OCI-LY3 (cell line): ENCODE measurements around the gene PDCD6IP.

Source experiments
- EZH2phosphoT487 ChIP-seq: fragments of 200-600 bp; shearing (Covaris generic); IDR thresholded peaks from 2 replicates; pipeline ENCODE4 v1.6.1; 2018; ENCODE audit warnings: antibody characterized with exemption, mixed run types, low read depth
- TF ChIP-seq, protein P1 (sequence below): fragments of 200-600, 300-600 bp; sonication (generic); IDR thresholded peaks from 2 replicates; pipeline ENCODE4 v1.5.1; 2014; ENCODE audit warnings: antibody characterized with exemption, low read length, low read depth

DNA sequence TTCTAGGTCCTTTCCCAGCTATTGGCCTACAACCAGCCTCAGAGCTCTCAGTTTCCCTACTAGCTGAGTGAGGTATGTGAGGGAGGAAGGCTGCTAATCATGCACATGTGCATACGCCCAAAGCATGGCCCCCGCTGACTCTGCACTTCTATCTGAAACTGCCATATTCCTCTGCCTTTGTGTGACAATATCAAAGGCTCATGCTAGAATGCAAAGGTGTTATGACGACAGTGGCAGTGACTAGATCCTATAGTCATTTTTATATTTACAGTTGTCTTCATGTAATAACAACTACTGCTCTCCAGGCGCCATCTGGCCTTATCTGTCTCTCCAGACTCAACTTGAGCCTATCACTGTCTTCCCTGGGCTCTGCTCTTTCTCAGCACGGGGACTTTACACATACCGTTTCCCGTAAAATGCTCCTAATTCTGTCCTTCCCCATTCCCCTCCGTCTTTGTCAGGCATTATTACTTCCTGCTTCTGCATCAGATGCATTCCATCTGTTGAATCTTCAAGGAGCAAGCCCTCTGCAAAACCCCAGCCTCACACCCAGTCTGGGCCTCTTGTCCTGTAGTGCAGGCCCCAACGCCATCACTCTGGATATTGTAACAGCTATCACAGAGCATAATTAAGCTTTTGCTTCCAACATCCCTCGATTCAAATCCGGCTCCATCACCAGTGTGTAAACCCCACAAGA lies 102.5 kb downstream of the PDCD6IP start:
- TF ChIP-seq, protein P1, sequence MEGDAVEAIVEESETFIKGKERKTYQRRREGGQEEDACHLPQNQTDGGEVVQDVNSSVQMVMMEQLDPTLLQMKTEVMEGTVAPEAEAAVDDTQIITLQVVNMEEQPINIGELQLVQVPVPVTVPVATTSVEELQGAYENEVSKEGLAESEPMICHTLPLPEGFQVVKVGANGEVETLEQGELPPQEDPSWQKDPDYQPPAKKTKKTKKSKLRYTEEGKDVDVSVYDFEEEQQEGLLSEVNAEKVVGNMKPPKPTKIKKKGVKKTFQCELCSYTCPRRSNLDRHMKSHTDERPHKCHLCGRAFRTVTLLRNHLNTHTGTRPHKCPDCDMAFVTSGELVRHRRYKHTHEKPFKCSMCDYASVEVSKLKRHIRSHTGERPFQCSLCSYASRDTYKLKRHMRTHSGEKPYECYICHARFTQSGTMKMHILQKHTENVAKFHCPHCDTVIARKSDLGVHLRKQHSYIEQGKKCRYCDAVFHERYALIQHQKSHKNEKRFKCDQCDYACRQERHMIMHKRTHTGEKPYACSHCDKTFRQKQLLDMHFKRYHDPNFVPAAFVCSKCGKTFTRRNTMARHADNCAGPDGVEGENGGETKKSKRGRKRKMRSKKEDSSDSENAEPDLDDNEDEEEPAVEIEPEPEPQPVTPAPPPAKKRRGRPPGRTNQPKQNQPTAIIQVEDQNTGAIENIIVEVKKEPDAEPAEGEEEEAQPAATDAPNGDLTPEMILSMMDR, result no peak
- TF ChIP-seq EZH2phosphoT487, result no peak
